IMR-90 (cell line): ENCODE measurements around the gene FRMD5. TPM values are rescaled to one million over a fixed set of nuclear protein-coding genes. Genes with fewer than 3 reads are reported as not detected.

ENCODE experiments used
- ATAC-seq: fragments of 200-7000 bp; cut with Tn5 transposase; 2 replicates; pipeline ENCODE4 v1.9.1; 2020; ENCODE audit warnings: low read depth, mild to moderate bottlenecking, moderate library complexity
- BruUV-seq: library from RNA; stranded (reverse); fragments of 400-500 nt; replicated peaks from 2 replicates; lab custom pipeline; 2021; lab: Mats Ljungman, UMichigan
- CTCF ChIA-PET: fragments of 300-600 bp; formaldehyde crosslinking; extraction: SDS; loops from one replicate; lab custom pipeline; 2021; ENCODE audit warnings: antibody characterized with exemption; lab: Yijun Ruan, JAX
- POLR2A ChIA-PET: fragments of 300-600 bp; sonication (Branson Sonifier 250); formaldehyde crosslinking; loops from one replicate; lab custom pipeline; 2022; ENCODE audit warnings: antibody characterized with exemption; ENCODE audit not compliant: unreplicated experiment; lab: Charles Lee
- DNase-seq: peaks from one replicate; pipeline ENCODE4 v3.0.0; 2013
- H2AFZ ChIP-seq: replicated peaks from 2 replicates; pipeline ENCODE3; 2013; ENCODE audit warnings: low read length, mild to moderate bottlenecking; ENCODE audit not compliant: poor library complexity
- H2AK5ac ChIP-seq: 2 replicates; pipeline ENCODE4 v1.6.1; 2013; ENCODE audit warnings: low read depth, low read length, inconsistent platforms
- H2AK9ac ChIP-seq: replicated peaks from 2 replicates; pipeline ENCODE3; 2013; ENCODE audit warnings: mild to moderate bottlenecking, low read depth, low read length, moderate library complexity; ENCODE audit not compliant: poor library complexity
- H2BK120ac ChIP-seq: 2 replicates; pipeline ENCODE4 v1.6.1; 2013; ENCODE audit warnings: low read depth, low read length, inconsistent platforms
- H2BK15ac ChIP-seq: 3 replicates; pipeline ENCODE4 v1.6.1; 2013; ENCODE audit warnings: low read depth, low read length, inconsistent platforms
- H2BK20ac ChIP-seq: 2 replicates; pipeline ENCODE4 v1.6.1; 2013; ENCODE audit warnings: low read depth, mild to moderate bottlenecking, inconsistent platforms, low read length, moderate library complexity
- H2BK5ac ChIP-seq: 2 replicates; pipeline ENCODE4 v1.6.1; 2013; ENCODE audit warnings: mild to moderate bottlenecking, low read depth, low read length, inconsistent platforms; ENCODE audit not compliant: poor library complexity, severe bottlenecking
- H3K14ac ChIP-seq: replicated peaks from 2 replicates; pipeline ENCODE4 v1.6.1; 2013; ENCODE audit warnings: low read depth, low read length, inconsistent platforms
- H3K18ac ChIP-seq: 2 replicates; pipeline ENCODE4 v1.6.1; 2013; ENCODE audit warnings: low read depth, low read length, control low read depth
- H3K23ac ChIP-seq: 2 replicates; pipeline ENCODE4 v1.6.1; 2013; ENCODE audit warnings: low read depth, low read length, inconsistent platforms
- H3K27ac ChIP-seq: 2 replicates; pipeline ENCODE4 v1.5.1; 2013; ENCODE audit warnings: mild to moderate bottlenecking, control low read depth, low read length; ENCODE audit not compliant: insufficient read depth
- H3K27me3 ChIP-seq: 2 replicates; pipeline ENCODE4 v1.6.1; 2013; ENCODE audit warnings: low read length; ENCODE audit not compliant: control insufficient read depth, insufficient read depth
- H3K36me3 ChIP-seq: 2 replicates; pipeline ENCODE4 v1.6.1; 2013; ENCODE audit warnings: low read length, mixed read lengths; ENCODE audit not compliant: control insufficient read depth, insufficient read depth
- H3K4ac ChIP-seq: 2 replicates; pipeline ENCODE4 v1.6.1; 2013; ENCODE audit warnings: low read depth, low read length, inconsistent platforms
- H3K4me1 ChIP-seq: 2 replicates; pipeline ENCODE4 v1.6.1; 2013; ENCODE audit warnings: low read length, mixed read lengths; ENCODE audit not compliant: control insufficient read depth, insufficient read depth
- H3K4me2 ChIP-seq: 2 replicates; pipeline ENCODE4 v1.6.1; 2013; ENCODE audit warnings: low read depth, mild to moderate bottlenecking, control low read depth, low read length, moderate library complexity
- H3K4me3 ChIP-seq: 2 replicates; pipeline ENCODE4 v1.5.1; 2013; ENCODE audit warnings: low read depth, mild to moderate bottlenecking, control low read depth, low read length, moderate library complexity; ENCODE audit not compliant: insufficient read depth
- H3K56ac ChIP-seq: 2 replicates; pipeline ENCODE4 v1.6.1; 2013; ENCODE audit warnings: low read length, inconsistent platforms; ENCODE audit not compliant: insufficient read depth; ENCODE audit errors: extremely low read depth
- H3K79me1 ChIP-seq, 2 experiments: 2 replicates each; pipeline ENCODE4 v1.6.1; 2013; ENCODE audit warnings: low read length in 2 of 2, inconsistent platforms in 1 of 2, low read depth in 1 of 2
- H3K9ac ChIP-seq: 2 replicates; pipeline ENCODE4 v1.6.1; 2013; ENCODE audit warnings: low read depth, low read length, control low read depth
- H3K9me1 ChIP-seq: 2 replicates; pipeline ENCODE4 v1.6.1; 2013; ENCODE audit warnings: low read length, inconsistent platforms; ENCODE audit not compliant: insufficient read depth
- H3K9me3 ChIP-seq: 2 replicates; pipeline ENCODE4 v1.6.1; 2013; ENCODE audit warnings: low read length; ENCODE audit not compliant: control insufficient read depth, insufficient read depth
- H4K20me1 ChIP-seq: 2 replicates; pipeline ENCODE4 v1.6.1; 2013; ENCODE audit warnings: low read length, inconsistent platforms; ENCODE audit not compliant: insufficient read depth
- H4K5ac ChIP-seq: 2 replicates; pipeline ENCODE4 v1.6.1; 2013; ENCODE audit warnings: mild to moderate bottlenecking, low read depth, low read length, control low read depth
- H4K8ac ChIP-seq, 2 experiments: 2 replicates each; pipeline ENCODE4 v1.6.1; 2013; ENCODE audit warnings: low read depth in 2 of 2, low read length in 2 of 2, control low read depth in 1 of 2, inconsistent platforms in 1 of 2
- H4K91ac ChIP-seq: 2 replicates; pipeline ENCODE4 v1.6.1; 2013; ENCODE audit warnings: low read depth, low read length, inconsistent platforms; ENCODE audit not compliant: insufficient read depth
- CHD1 ChIP-seq: IDR thresholded peaks from 2 replicates; pipeline ENCODE4 v1.6.1; 2012; ENCODE audit warnings: low read depth, low read length, improper control_type of control experiment
- FOS ChIP-seq: fragments of 150-350 bp; IDR thresholded peaks from 2 replicates; pipeline ENCODE4 v1.6.1; 2016; ENCODE audit warnings: low read depth, low read length
- POLR2A ChIP-seq: IDR thresholded peaks from 2 replicates; pipeline ENCODE4 v1.6.1; 2012; ENCODE audit warnings: mild to moderate bottlenecking, low read depth, low read length
- RCOR1 ChIP-seq: IDR thresholded peaks from 2 replicates; pipeline ENCODE4 v1.6.1; 2012; ENCODE audit warnings: mild to moderate bottlenecking, low read length, improper control_type of control experiment; ENCODE audit not compliant: insufficient replicate concordance
- SMC3 ChIP-seq: fragments of 150-350 bp; IDR thresholded peaks from 2 replicates; pipeline ENCODE4 v1.6.1; 2016; ENCODE audit warnings: low read depth, mild to moderate bottlenecking, antibody characterized with exemption, low read length, moderate library complexity
- WGBS, 2 experiments: methylation state at CpG; one replicate each; pipeline versions ENCODE4 v1.1.5 to v1.1.7; 2013; ENCODE audit warnings: missing lambda C conversion rate in 2 of 2; ENCODE audit not compliant: insufficient read length in 1 of 2; ENCODE audit errors: extremely low coverage in 2 of 2; 5-methylcytosine and 5-hydroxymethylcytosine counted together
- dilution Hi-C: fragments of 300-500 bp; cut with HindIII; formaldehyde crosslinking; loops from one replicate; pipeline ENCODE4 v1.14.3; 2018; ENCODE audit warnings: low sequenced_read_pairs; ENCODE audit not compliant: unreplicated experiment
- in situ Hi-C: fragments of 300-500 bp; cut with MboI; formaldehyde crosslinking; loops from 3 replicates; pipeline ENCODE4 v1.14.3; 2019; ENCODE audit warnings: low sequenced_read_pairs, inconsistent platforms, mixed read lengths
- intact Hi-C: fragments of 100-400 bp; cut with micrococcal nuclease; formaldehyde crosslinking; loops from 2 replicates; pipeline ENCODE4 v1.10.0; 2022
- polyA plus RNA-seq, 3 experiments: library from polyadenylated mRNA; depleted of rRNA; stranded (reverse); fragments of >200 nt; gene quantifications; 2 replicates each; pipeline ENCODE4 v1.2.3, GENCODE V29; 2012; ENCODE audit warnings: low replicate concordance in 1 of 3
- total RNA-seq: library from RNA; depleted of rRNA; stranded (reverse); fragments of >200 nt; gene quantifications from 2 replicates; pipeline ENCODE4 v1.2.3, GENCODE V29; 2012
- TF ChIP-seq, protein P1 (sequence below): conservative IDR thresholded peaks from 2 replicates; pipeline ENCODE4 v1.5.1; 2012; ENCODE audit warnings: mild to moderate bottlenecking, low read depth, low read length, improper control_type of control experiment
- TF ChIP-seq, protein P2 (sequence below): fragments of 150-350 bp; IDR thresholded peaks from 2 replicates; pipeline ENCODE4 v1.6.1; 2017; ENCODE audit warnings: mild to moderate bottlenecking, antibody characterized with exemption, low read length, low read depth

The FRMD5 gene
- total and polyA plus RNA-seq, 2 of the 4 experiments (the other 2 are of a cell fraction): 4.1 to 5.4 TPM

DNA sequence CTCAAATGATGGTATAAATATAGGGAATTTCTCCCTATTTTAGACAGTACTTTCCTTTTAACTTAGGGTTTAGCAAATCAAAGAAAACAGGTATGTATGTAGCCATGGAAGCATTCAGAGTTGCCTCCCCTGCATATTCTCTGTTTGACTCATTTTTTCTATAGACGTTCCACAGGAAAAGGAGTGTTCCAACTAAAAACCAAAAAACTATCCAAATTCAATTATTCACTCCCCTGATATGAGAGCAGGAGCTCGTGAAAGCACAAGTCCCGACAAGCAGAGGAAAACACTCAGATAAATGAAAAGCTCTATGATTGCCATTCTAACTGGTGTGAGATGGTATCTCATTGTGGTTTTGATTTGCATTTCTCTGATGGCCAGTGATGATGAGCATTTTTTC lies 119.5 kb downstream of the FRMD5 start:
- H4K91ac ChIP-seq: no peak overlapping the region
- no peak overlapping the region for H2BK15ac ChIP-seq
- H3K27me3 ChIP-seq: no peaks in the 10 kb centered on the region
- dilution Hi-C loops: no loop called here
- H3K36me3 ChIP-seq: no peaks in the 10 kb centered on the region
- no peaks in the 10 kb centered on the region for H3K4me1 ChIP-seq
- no peak overlapping the region for H2AK9ac ChIP-seq
- H3K14ac ChIP-seq: no peak overlapping the region
- H3K9ac ChIP-seq: no peak overlapping the region
- H3K27ac ChIP-seq: no peak overlapping the region
- no peak for ATAC-seq
- H2BK20ac ChIP-seq: no peak overlapping the region
- H2BK5ac ChIP-seq: no peak overlapping the region
- no peak overlapping the region for H2AK5ac ChIP-seq
- no peak overlapping the region for H3K4me3 ChIP-seq
- ChIA-PET POLR2A (no interaction called here), CTCF (interaction anchor here (0.8 kb wide), 1 partner anchor 9 kb away, joined by 3 read pairs; no protein-coding TSS in a partner anchor)
- no peak overlapping the region for H2AFZ ChIP-seq
- 0% methylated on average over 1 of the region's 3 CpGs; no CpG with 5 or more reads in 1 of the 2 experiments for WGBS, 2 experiments
- peaks cover 3% of the 10 kb centered on the region; the same call in 1 of the 2 replicates for H3K9me1 ChIP-seq
- H3K18ac ChIP-seq: no peak overlapping the region
- H3K4ac ChIP-seq: no peak overlapping the region
- no TSS peak for BruUV-seq
- peaks cover 0 to 5% of the 10 kb centered on the region in 2 experiments; a peak in 2 of 4 replicates for H3K79me1 ChIP-seq
- no peak overlapping the region for H2BK120ac ChIP-seq
- TF ChIP-seq, protein P1, sequence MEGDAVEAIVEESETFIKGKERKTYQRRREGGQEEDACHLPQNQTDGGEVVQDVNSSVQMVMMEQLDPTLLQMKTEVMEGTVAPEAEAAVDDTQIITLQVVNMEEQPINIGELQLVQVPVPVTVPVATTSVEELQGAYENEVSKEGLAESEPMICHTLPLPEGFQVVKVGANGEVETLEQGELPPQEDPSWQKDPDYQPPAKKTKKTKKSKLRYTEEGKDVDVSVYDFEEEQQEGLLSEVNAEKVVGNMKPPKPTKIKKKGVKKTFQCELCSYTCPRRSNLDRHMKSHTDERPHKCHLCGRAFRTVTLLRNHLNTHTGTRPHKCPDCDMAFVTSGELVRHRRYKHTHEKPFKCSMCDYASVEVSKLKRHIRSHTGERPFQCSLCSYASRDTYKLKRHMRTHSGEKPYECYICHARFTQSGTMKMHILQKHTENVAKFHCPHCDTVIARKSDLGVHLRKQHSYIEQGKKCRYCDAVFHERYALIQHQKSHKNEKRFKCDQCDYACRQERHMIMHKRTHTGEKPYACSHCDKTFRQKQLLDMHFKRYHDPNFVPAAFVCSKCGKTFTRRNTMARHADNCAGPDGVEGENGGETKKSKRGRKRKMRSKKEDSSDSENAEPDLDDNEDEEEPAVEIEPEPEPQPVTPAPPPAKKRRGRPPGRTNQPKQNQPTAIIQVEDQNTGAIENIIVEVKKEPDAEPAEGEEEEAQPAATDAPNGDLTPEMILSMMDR: no peak
- TF ChIP-seq FOS (no peak), RCOR1 (no peak), SMC3 (no peak), CHD1 (no peak), POLR2A (no peak)
- TF ChIP-seq, protein P2, sequence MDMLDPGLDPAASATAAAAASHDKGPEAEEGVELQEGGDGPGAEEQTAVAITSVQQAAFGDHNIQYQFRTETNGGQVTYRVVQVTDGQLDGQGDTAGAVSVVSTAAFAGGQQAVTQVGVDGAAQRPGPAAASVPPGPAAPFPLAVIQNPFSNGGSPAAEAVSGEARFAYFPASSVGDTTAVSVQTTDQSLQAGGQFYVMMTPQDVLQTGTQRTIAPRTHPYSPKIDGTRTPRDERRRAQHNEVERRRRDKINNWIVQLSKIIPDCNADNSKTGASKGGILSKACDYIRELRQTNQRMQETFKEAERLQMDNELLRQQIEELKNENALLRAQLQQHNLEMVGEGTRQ: no peak
- in situ Hi-C loops: no loop called here
- H3K56ac ChIP-seq: no peak overlapping the region
- no peaks in the 10 kb centered on the region for H3K9me3 ChIP-seq
- DNase-seq: no peak
- H4K8ac ChIP-seq: no peak overlapping the region
- H4K5ac ChIP-seq: no peak overlapping the region
- no peaks in the 10 kb centered on the region for H4K20me1 ChIP-seq
- intact Hi-C loops: no loop called here
- H3K23ac ChIP-seq: no peak overlapping the region
- no peak overlapping the region for H3K4me2 ChIP-seq
